Stomach smooth muscle (tissue), 2 donors: ENCODE measurements around the gene LRRC40.
"Not testable (repeated sequence)": the region's sequence is repeated elsewhere in the genome, so short reads cannot be mapped to it uniquely, and the experiment has no call there.

Experiments used
- H3K27ac ChIP-seq: one replicate; pipeline ENCODE4 v1.7.0; 2013; ENCODE audit warnings: mild to moderate bottlenecking, low read length, inconsistent platforms
- H3K27me3 ChIP-seq, 2 donors: one replicate each; pipeline ENCODE4 v1.7.0; 2013; ENCODE audit warnings: low read length in 2 of 2; ENCODE audit not compliant: insufficient read depth in 2 of 2, control insufficient read depth in 1 of 2
- H3K36me3 ChIP-seq, 2 donors: one replicate each; pipeline ENCODE4 v1.7.0; 2013; ENCODE audit warnings: low read length in 2 of 2; ENCODE audit not compliant: control insufficient read depth in 2 of 2, insufficient read depth in 2 of 2
- H3K4me1 ChIP-seq: one replicate; pipeline ENCODE4 v1.7.0; 2013; ENCODE audit warnings: low read length; ENCODE audit not compliant: control insufficient read depth, insufficient read depth
- H3K4me3 ChIP-seq, 2 donors: one replicate each; pipeline ENCODE4 v1.7.0; 2013; ENCODE audit warnings: low read length in 2 of 2
- H3K9ac ChIP-seq, 2 donors: one replicate each; pipeline ENCODE4 v1.7.0; 2013; ENCODE audit warnings: low read length in 2 of 2, mild to moderate bottlenecking in 1 of 2
- H3K9me3 ChIP-seq, 2 donors: one replicate each; pipeline ENCODE4 v1.7.0; 2013; ENCODE audit warnings: low read length in 2 of 2; ENCODE audit not compliant: control insufficient read depth in 2 of 2
- donor health status: healthy.
- donor health status: Pancreatic carcinoma.

The LRRC40 gene

DNA sequence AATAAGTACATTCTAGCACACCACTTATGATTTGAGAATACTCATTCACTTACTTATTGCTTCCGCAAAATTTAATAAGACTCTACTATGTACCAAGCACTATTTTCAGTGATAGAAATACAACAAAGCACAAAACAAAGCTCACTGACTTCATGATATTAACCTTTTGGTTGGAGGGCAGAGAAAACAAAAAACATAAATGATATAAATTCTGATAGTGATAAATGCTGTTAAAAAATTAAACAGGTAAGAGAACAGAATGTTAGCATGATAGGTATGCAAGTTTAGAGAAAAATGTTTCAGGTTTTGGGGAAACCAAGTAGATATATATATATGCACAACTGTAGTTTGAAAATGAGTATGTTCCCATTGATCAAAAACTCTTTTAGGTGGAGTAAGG lies 1.2 kb downstream of the LRRC40 start:
- H3K27ac ChIP-seq: no peak overlapping the region
- H3K4me3 ChIP-seq: peak overlapping the region; percentile 88 to 99
- H3K9me3 ChIP-seq: no peaks in the 10 kb centered on the region
- peak overlapping the region in 1 of 2 donors; percentile 95 for H3K9ac ChIP-seq
- H3K27me3 ChIP-seq: no peaks in the 10 kb centered on the region
- peaks cover 12% of the 10 kb centered on the region for H3K4me1 ChIP-seq
- H3K36me3 ChIP-seq: peaks cover 0 to 4% of the 10 kb centered on the region in 2 donors

DNA sequence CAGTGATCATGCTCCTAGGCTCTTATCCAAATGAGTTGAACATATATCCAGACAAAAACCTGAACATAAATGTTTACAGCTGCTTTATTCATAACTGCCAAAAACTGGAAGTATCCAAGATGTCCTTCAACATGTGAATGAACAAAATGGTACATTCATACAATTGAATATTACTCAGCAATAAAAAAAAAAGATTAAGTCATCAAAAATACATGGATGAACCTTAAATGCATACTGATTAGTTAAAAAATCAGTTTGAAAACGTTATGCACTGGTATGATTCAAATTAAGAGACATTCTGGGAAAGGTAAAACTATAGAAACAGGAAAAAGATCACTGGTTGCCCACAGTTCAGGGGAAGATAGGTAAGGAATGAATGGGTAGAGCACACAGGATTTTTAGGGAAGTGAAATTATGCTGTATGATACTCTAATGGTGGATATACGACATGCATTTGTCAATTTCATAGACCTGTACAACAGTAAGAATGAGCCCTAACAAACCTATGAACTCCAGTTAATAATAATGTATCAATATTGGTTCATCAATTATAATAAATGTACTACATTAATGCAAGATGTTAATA lies 3.1 kb downstream of the LRRC40 start:
- H3K4me3 ChIP-seq: no peak overlapping the region
- H3K4me1 ChIP-seq: peaks cover 6% of the 10 kb centered on the region
- no peak overlapping the region for H3K9ac ChIP-seq
- no peaks in the 10 kb centered on the region for H3K36me3 ChIP-seq
- H3K9me3 ChIP-seq: no peaks in the 10 kb centered on the region
- H3K27me3 ChIP-seq: no peaks in the 10 kb centered on the region
- H3K27ac ChIP-seq: no peak overlapping the region

DNA sequence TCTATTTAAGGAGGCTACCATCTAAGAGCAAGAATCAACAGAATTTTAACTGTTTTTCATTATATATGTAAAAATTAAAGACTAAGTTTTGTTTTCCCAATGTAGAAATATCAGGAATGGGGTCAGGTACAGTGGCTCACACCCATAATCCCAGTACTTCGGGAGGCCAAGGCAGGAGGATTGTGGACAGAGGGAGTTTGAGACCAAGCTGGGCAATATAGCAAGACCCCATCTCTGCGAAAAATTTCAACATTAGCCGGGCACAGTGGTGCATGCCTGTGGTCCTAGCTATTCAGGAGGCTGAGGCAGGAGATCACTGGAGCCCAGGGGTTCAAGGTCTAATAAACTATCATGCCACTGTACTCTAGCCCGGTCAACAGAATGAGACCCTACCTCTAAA lies 5.3 kb downstream of the LRRC40 start:
- H3K27me3 ChIP-seq: no peaks in the 10 kb centered on the region
- H3K4me1 ChIP-seq: peaks cover 4% of the 10 kb centered on the region
- H3K9me3 ChIP-seq: no peaks in the 10 kb centered on the region
- no peak overlapping the region for H3K27ac ChIP-seq
- H3K36me3 ChIP-seq: no peaks in the 10 kb centered on the region
- no peak overlapping the region for H3K9ac ChIP-seq
- no peak overlapping the region for H3K4me3 ChIP-seq

DNA sequence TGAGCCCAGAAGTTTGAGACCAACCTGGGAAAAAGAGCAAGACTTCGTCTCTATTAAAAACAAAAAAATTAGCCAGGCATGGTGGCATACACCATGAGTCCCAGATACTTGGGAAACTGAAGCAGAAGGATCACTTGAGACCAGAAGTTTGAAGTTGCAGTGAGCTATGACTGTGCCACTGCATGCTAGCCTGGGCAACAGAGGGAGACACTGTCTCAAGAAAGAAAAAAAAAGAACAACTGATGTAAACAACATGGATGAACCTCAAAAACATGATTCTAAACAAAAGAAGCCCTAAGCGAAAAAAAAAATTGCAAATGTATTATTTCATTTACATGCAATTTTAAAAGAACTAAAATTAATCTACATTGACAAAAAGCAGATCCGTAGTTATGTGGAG lies 9.0 kb downstream of the LRRC40 start:
- H3K4me3 ChIP-seq: no peak overlapping the region
- no peaks in the 10 kb centered on the region for H3K36me3 ChIP-seq
- no peak overlapping the region for H3K9ac ChIP-seq
- no peaks in the 10 kb centered on the region for H3K4me1 ChIP-seq
- H3K27me3 ChIP-seq: no peaks in the 10 kb centered on the region
- H3K27ac ChIP-seq: no peak overlapping the region
- no peaks in the 10 kb centered on the region for H3K9me3 ChIP-seq

DNA sequence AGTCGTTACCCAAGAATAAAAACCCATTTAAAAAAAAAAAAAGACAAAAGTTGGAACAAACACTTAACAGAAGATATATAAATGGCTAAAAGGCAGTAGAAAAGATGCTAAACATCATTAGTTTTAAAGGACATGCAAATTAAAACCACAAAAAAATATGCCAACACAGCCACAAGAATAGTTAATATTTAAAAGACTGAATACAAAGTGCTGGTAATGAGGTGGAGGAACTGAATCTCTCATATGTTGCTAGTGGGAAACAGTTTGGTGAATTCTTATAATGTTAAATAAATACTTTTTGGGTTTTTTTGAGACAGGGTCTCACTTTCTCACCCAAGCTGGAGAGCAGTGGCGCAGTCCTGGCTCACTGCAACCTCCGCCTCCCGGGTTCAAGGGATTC lies 10.0 kb downstream of the LRRC40 start:
- H3K4me3 ChIP-seq: no peak overlapping the region

DNA sequence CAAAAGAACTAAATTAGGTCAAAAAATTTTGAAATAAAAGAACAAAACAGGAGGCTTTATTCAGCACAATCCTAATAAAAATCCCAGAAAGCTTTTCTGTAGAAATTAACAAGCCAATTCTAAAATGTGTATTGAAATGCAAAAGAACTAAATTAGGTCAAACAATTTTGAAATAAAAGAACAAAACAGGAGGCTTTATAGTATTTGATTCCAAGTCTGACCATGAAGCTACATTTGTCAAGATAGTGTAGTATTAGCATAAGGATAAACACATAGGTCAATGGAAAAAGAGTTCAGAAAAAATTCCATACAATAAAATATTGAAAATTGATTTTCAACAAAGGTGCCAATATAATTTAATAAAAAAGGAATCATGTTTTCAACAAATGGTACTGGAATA lies 10.8 kb downstream of the LRRC40 start:
- Histone ChIP-seq H3K9me3 (no peaks in the 10 kb centered on the region), H3K4me3 (no peak overlapping the region), H3K36me3 (no peaks in the 10 kb centered on the region), H3K9ac (no peak overlapping the region), H3K27ac (no peak overlapping the region), H3K27me3 (no peaks in the 10 kb centered on the region), H3K4me1 (no peaks in the 10 kb centered on the region)

More for the DNA sequence above, 10.0 kb downstream of the LRRC40 start:
- no peaks in the 10 kb centered on the region for H3K27me3 ChIP-seq
- H3K27ac ChIP-seq: no peak overlapping the region
- no peak overlapping the region for H3K9ac ChIP-seq
- no peaks in the 10 kb centered on the region for H3K36me3 ChIP-seq
- H3K4me1 ChIP-seq: no peaks in the 10 kb centered on the region
- H3K9me3 ChIP-seq: no peaks in the 10 kb centered on the region

DNA sequence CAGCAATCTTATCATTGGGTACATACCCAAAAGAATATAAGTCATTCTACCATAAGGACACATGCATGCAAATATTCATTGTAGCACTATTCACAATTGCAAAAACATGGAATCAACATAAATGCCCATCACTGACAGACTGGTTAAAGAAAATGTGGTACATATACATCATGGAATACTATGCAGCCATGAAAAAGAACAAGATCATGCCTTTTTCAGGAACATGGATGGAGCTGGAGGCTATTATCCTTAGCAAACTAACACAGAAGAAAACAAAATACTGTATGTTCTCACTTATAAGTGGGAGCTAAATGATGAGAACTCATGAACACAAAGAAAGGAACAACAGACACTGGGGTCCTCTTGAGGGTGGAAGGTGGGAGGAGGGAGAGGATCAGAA lies 12.9 kb downstream of the LRRC40 start:
- not testable (repeated sequence) for H3K9ac ChIP-seq, H3K27ac ChIP-seq, H3K36me3 ChIP-seq, H3K4me3 ChIP-seq, H3K4me1 ChIP-seq, H3K9me3 ChIP-seq, H3K27me3 ChIP-seq

DNA sequence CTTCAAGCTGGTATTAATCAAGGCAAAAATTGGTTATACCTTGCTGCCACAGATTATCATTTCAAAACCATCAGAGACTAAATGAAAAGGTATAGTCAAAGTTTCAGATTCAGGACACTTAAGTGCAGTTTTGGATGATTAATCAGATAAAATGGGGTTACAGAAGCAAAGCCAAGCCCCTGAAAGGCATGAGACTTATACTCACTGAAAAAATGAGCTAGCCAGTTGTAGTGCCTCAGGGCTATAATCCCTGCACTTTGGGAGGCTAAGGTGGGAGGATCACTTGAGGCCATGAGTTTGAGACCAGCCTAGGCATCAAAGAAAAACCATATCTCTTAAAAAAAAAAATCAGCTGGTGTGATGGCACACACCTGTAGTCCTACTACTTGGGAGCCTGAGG lies 15.2 kb downstream of the LRRC40 start:
- Histone ChIP-seq H3K9me3 (no peaks in the 10 kb centered on the region), H3K27me3 (no peaks in the 10 kb centered on the region), H3K4me1 (no peaks in the 10 kb centered on the region), H3K9ac (no peak overlapping the region), H3K27ac (no peak overlapping the region), H3K4me3 (no peak overlapping the region), H3K36me3 (no peaks in the 10 kb centered on the region)

DNA sequence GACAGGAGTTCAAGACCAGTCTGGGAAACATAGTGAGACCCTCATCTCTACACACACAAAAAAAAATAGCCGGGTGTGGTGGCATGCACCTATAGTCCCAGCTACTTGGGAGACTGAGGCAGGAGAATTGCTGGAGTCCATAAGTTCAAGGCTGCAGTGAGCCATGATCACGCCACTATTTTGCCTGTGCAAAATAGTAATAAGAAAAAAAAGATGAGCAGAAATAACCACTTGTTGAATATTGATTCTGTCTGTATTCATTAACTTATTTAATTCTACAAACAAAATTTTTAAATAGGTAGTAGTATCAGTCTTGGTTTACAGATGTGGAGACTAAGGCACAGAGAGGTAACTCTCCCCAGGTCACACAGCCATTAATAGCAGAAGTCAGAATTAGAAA lies 16.9 kb downstream of the LRRC40 start:
- Histone ChIP-seq H3K27me3 (no peaks in the 10 kb centered on the region), H3K27ac (no peak overlapping the region), H3K4me3 (no peak overlapping the region), H3K9ac (no peak overlapping the region), H3K9me3 (no peaks in the 10 kb centered on the region), H3K36me3 (no peaks in the 10 kb centered on the region), H3K4me1 (no peaks in the 10 kb centered on the region)

DNA sequence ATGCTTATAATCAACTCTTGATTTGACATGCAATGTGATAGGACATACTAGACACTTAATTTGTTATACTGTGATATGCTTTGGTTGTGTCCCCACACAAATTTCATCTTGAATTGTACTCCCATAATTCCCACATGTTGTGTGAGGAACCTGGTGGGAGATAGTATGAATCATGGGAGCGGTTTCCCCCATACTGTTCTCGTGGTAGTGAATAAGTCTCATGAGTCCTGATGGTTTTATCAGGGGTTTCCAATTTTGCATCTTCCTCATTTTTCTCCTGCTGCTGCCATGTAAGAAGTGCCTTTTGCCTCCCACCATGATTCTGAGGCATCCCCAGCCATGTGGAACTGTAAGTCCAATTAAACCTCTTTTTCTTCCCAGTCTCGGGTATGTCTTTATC lies 20.2 kb downstream of the LRRC40 start:
- not testable (repeated sequence) for H3K27ac ChIP-seq, H3K27me3 ChIP-seq, H3K4me1 ChIP-seq, H3K4me3 ChIP-seq, H3K9ac ChIP-seq, H3K36me3 ChIP-seq, H3K9me3 ChIP-seq

DNA sequence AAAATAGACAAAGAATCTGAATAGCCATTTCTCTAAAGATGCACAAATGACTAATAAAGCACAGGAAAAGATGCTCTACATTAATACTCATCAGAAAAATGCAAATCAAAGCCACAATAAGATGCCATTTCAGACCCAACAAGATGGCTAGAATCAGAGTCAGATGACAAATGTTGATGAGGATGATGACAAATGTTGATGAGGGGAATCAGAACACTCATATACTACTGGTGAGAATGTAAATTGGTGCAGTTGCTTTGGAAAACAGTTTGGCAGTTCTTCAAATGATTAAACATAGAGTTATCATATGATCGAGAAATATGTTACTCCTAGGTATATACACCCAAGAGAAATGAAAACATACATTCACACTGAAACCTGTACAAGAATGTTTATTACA lies 33.9 kb downstream of the LRRC40 start:
- Histone ChIP-seq H3K4me3 (no peak overlapping the region), H3K9ac (no peak overlapping the region), H3K9me3 (no peaks in the 10 kb centered on the region), H3K36me3 (peaks cover 0 to 12% of the 10 kb centered on the region in 2 donors), H3K4me1 (no peaks in the 10 kb centered on the region), H3K27ac (no peak overlapping the region), H3K27me3 (no peaks in the 10 kb centered on the region)
